ENCODE data around the gene IFIT2.

The IFIT2 gene

GRCh38 chr10:89269433-89270152 lies 32.3 kb upstream of the IFIT2 start:
- H3K4me2 ChIP-seq (ENCODE audit: low read length), result no peak overlapping the region

GRCh38 chr10:89270153-89270483 lies 31.7 kb upstream of the IFIT2 start:
- Histone ChIP-seq H3K79me2 (ENCODE audit: low read length) (no peaks in the 10 kb centered on the region), H3K9ac (ENCODE audit: low read length) (no peak overlapping the region), H3K27me3 (ENCODE audit: low read depth, low read length) (no peaks in the 10 kb centered on the region), H3K27ac (ENCODE audit: low read length) (no peak overlapping the region), H3K4me3 (ENCODE audit: low read length) (no peak overlapping the region), H3K4me1 (ENCODE audit: low read length) (no peaks in the 10 kb centered on the region), H3K4me2 (ENCODE audit: low read length) (no peak overlapping the region), H2AFZ (ENCODE audit: low read depth, low read length) (no peak overlapping the region), H3K36me3 (replicated peaks; ENCODE audit: low read depth, low read length) (no peaks in the 10 kb centered on the region), H4K20me1 (ENCODE audit: insufficient read depth, low read length) (no peaks in the 10 kb centered on the region), H3K9me3 (ENCODE audit: insufficient read depth, low read length) (no peaks in the 10 kb centered on the region)
- TF ChIP-seq EZH2phosphoT487 (IDR thresholded peaks at IDR 0.05; ENCODE audit: low read depth) (no peak), CTCF (IDR thresholded peaks at IDR 0.05; ENCODE audit: low read depth, low read length) (no peak)

More at GRCh38 chr10:89269433-89270152, 32.3 kb upstream of the IFIT2 start:
- no peaks in the 10 kb centered on the region for H3K27me3 ChIP-seq (ENCODE audit: low read depth, low read length)
- H3K9ac ChIP-seq (ENCODE audit: low read length), result no peak overlapping the region
- H3K27ac ChIP-seq (ENCODE audit: low read length), result no peak overlapping the region
- H3K4me1 ChIP-seq (ENCODE audit: low read length), result no peaks in the 10 kb centered on the region
- no peaks in the 10 kb centered on the region for H3K79me2 ChIP-seq (ENCODE audit: low read length)
- no peaks in the 10 kb centered on the region for H3K36me3 ChIP-seq (replicated peaks; ENCODE audit: low read depth, low read length)
- H2AFZ ChIP-seq (ENCODE audit: low read depth, low read length), result no peak overlapping the region
- no peak overlapping the region for H3K4me3 ChIP-seq (ENCODE audit: low read length)
- no peaks in the 10 kb centered on the region for H3K9me3 ChIP-seq (ENCODE audit: insufficient read depth, low read length)
- TF ChIP-seq EZH2phosphoT487 (IDR thresholded peaks at IDR 0.05; ENCODE audit: low read depth), result no peak
- TF ChIP-seq CTCF (IDR thresholded peaks at IDR 0.05; ENCODE audit: low read depth, low read length), result no peak
- H4K20me1 ChIP-seq (ENCODE audit: insufficient read depth, low read length), result no peaks in the 10 kb centered on the region

GRCh38 chr10:89271532-89271931 lies 30.3 kb upstream of the IFIT2 start:
- TF ChIP-seq EZH2phosphoT487 (IDR thresholded peaks at IDR 0.05; ENCODE audit: low read depth) (no peak), CTCF (IDR thresholded peaks at IDR 0.05; ENCODE audit: low read depth, low read length) (no peak)
- H3K27ac ChIP-seq (ENCODE audit: low read length), result no peak overlapping the region
- no peak overlapping the region for H3K9ac ChIP-seq (ENCODE audit: low read length)
- H3K4me2 ChIP-seq (ENCODE audit: low read length), result no peak overlapping the region
- H3K4me1 ChIP-seq (ENCODE audit: low read length), result no peaks in the 10 kb centered on the region
- no peaks in the 10 kb centered on the region for H3K79me2 ChIP-seq (ENCODE audit: low read length)
- H4K20me1 ChIP-seq (ENCODE audit: insufficient read depth, low read length), result no peaks in the 10 kb centered on the region
- no peaks in the 10 kb centered on the region for H3K27me3 ChIP-seq (ENCODE audit: low read depth, low read length)
- no peaks in the 10 kb centered on the region for H3K9me3 ChIP-seq (ENCODE audit: insufficient read depth, low read length)
- no peaks in the 10 kb centered on the region for H3K36me3 ChIP-seq (replicated peaks; ENCODE audit: low read depth, low read length)
- no peak overlapping the region for H2AFZ ChIP-seq (ENCODE audit: low read depth, low read length)
- no peak overlapping the region for H3K4me3 ChIP-seq (ENCODE audit: low read length)

- H3K79me2 ChIP-seq (ENCODE audit: low read length), result no peaks in the 10 kb centered on the region
- H3K4me1 ChIP-seq (ENCODE audit: low read length), result no peaks in the 10 kb centered on the region
- no peaks in the 10 kb centered on the region for H3K27me3 ChIP-seq (ENCODE audit: low read depth, low read length)
Observed at GRCh38 chr10:89273680-89274079, 28.2 kb upstream of the IFIT2 start.

More at GRCh38 chr10:89273680-89274079, 28.2 kb upstream of the IFIT2 start:
- Histone ChIP-seq H3K9me3 (ENCODE audit: insufficient read depth, low read length) (no peaks in the 10 kb centered on the region), H3K4me2 (ENCODE audit: low read length) (no peak overlapping the region), H3K27ac (ENCODE audit: low read length) (no peak overlapping the region), H2AFZ (ENCODE audit: low read depth, low read length) (no peak overlapping the region), H3K9ac (ENCODE audit: low read length) (no peak overlapping the region), H3K4me3 (ENCODE audit: low read length) (no peak overlapping the region), H4K20me1 (ENCODE audit: insufficient read depth, low read length) (no peaks in the 10 kb centered on the region), H3K36me3 (replicated peaks; ENCODE audit: low read depth, low read length) (no peaks in the 10 kb centered on the region)
- no peak for TF ChIP-seq CTCF (IDR thresholded peaks at IDR 0.05; ENCODE audit: low read depth, low read length)
- no peak for TF ChIP-seq EZH2phosphoT487 (IDR thresholded peaks at IDR 0.05; ENCODE audit: low read depth)

All from OCI-LY3 (cell line).